ENCODE data around the gene HHAT. TPM values are rescaled to one million over a fixed set of nuclear protein-coding genes. Genes with fewer than 3 reads are reported as not detected.

The HHAT gene
- total and polyA plus RNA-seq, 2 of the 13 experiments (the other 11 are each of a cell fraction or from before 2014, with no cell fraction given), result 2.6 to 4.9 TPM

DNA sequence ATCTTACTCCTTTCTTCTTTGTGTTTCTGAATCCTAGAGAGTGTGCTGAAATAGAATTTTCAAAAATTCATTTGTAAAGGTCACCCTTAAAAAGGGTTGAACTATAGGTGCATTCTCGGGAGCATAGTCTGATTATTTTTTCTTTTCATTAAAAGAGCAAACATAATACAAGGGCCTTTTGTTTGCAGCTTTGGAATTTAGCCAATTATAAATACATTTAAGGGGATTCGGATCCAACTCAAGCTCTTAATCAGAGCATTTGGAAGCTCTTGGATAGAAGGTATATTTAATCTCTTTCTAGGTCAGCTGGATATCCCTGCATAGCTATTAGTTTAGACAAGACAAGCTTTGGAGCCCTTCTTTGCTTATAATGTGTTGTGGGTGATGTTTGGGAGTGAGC, 321.7 kb downstream of the HHAT start (continued):
- TF ChIP-seq, protein P1, sequence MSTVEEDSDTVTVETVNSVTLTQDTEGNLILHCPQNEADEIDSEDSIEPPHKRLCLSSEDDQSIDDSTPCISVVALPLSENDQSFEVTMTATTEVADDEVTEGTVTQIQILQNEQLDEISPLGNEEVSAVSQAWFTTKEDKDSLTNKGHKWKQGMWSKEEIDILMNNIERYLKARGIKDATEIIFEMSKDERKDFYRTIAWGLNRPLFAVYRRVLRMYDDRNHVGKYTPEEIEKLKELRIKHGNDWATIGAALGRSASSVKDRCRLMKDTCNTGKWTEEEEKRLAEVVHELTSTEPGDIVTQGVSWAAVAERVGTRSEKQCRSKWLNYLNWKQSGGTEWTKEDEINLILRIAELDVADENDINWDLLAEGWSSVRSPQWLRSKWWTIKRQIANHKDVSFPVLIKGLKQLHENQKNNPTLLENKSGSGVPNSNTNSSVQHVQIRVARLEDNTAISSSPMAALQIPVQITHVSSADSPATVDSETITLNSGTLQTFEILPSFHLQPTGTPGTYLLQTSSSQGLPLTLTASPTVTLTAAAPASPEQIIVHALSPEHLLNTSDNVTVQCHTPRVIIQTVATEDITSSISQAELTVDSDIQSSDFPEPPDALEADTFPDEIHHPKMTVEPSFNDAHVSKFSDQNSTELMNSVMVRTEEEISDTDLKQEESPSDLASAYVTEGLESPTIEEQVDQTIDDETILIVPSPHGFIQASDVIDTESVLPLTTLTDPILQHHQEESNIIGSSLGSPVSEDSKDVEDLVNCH (CRISPR knock-in tag; IDR thresholded peaks at IDR 0.05), result no peak

DNA sequence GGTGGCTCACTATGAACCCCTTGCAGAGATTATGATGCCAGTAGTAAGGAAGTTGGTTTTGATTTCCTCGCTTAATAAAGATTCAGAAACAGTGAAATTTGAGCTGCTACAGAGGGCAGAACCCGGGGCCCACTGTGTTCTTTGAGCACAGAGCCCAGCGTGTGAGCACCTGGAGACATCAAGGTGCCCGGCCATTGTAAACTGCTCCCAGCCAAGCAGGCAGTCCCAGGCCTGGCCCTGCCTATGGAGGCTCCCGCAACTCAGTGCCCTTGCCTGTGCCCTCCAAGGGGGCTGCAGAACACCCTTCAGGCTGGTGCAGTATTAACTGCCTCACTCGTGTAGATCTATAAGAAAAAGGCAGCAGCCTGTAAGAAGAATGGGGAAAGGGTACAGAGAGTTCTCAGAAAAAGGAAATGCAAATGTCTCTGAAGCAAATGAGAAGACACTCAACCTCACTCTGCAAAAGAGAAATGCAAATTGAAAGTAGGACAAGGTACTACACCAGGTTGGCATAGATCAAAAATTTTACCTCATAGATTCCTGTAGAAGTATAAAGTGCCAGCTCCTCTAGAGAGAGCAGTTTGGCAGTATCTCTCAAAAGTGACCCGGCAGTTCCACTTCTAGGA, 323.7 kb downstream of the HHAT start:
- Histone ChIP-seq H3K4me2 (ENCODE audit: low read depth, low read length) (no peak overlapping the region), H3K9me3 (ENCODE audit: low read length) (peaks cover 7% of the 10 kb centered on the region; the same call in 1 of the 2 replicates), H3K4me1 (ENCODE audit: insufficient read depth, low read length) (peaks cover 15% of the 10 kb centered on the region), H3K79me2 (ENCODE audit: insufficient read depth, low read length) (no peaks in the 10 kb centered on the region), H3K4me3 (replicated peaks in 1 of 3; ENCODE audit: insufficient read depth in 1 of 3, low read depth in 2 of 3, low read length in 3 of 3) (no peak overlapping the region), H4K20me1 (ENCODE audit: insufficient read depth, low read length) (no peaks in the 10 kb centered on the region), H3K27ac (ENCODE audit: extremely low read length, insufficient read depth, low read length) (no peak overlapping the region), H3K36me3 (replicated peaks in 1 of 2; ENCODE audit: control insufficient read depth in 1 of 2, insufficient read depth in 2 of 2, low read length in 2 of 2) (no peaks in the 10 kb centered on the region), H3K9ac (ENCODE audit: insufficient read depth, low read depth, low read length) (no peak overlapping the region), H3K27me3 (ENCODE audit: control insufficient read depth in 1 of 2, insufficient read depth in 2 of 2, low read length in 2 of 2) (no peaks in the 10 kb centered on the region), H2AFZ (ENCODE audit: low read length) (no peak overlapping the region)
- no peak for FAIRE-seq
- 34% methylated on average over 6 of the region's 7 CpGs for WGBS (ENCODE audit: low lambda C conversion rate)
- DNase-seq (ENCODE audit: low spot score), result no peak
- no TSS peak for BruUV-seq (replicated peaks)
- no peak for TF ChIP-seq ZSCAN31 (CRISPR knock-in tag; IDR thresholded peaks at IDR 0.05; ENCODE audit: low read depth)
- TF ChIP-seq NCOA5 (CRISPR knock-in tag; IDR thresholded peaks at IDR 0.05), result no peak
- TF ChIP-seq KLF15 (CRISPR knock-in tag; IDR thresholded peaks at IDR 0.05; ENCODE audit: borderline replicate concordance), result no peak
- TF ChIP-seq PHF20 (CRISPR knock-in tag; IDR thresholded peaks at IDR 0.05), result no peak
- no peak for TF ChIP-seq ZNF510 (CRISPR knock-in tag; IDR thresholded peaks at IDR 0.05; ENCODE audit: low read depth)
- TF ChIP-seq GABPA (IDR thresholded peaks at IDR 0.05; ENCODE audit: low read depth, low read length), result no peak
- TF ChIP-seq GABPA (CRISPR knock-in tag; IDR thresholded peaks at IDR 0.05; ENCODE audit: low read depth), result no peak
- TF ChIP-seq MTF2 (CRISPR knock-in tag; IDR thresholded peaks at IDR 0.05; ENCODE audit: borderline replicate concordance), result no peak
- TF ChIP-seq ZNF598 (CRISPR knock-in tag; IDR thresholded peaks at IDR 0.05; ENCODE audit: borderline replicate concordance), result no peak
- TF ChIP-seq, protein P2, sequence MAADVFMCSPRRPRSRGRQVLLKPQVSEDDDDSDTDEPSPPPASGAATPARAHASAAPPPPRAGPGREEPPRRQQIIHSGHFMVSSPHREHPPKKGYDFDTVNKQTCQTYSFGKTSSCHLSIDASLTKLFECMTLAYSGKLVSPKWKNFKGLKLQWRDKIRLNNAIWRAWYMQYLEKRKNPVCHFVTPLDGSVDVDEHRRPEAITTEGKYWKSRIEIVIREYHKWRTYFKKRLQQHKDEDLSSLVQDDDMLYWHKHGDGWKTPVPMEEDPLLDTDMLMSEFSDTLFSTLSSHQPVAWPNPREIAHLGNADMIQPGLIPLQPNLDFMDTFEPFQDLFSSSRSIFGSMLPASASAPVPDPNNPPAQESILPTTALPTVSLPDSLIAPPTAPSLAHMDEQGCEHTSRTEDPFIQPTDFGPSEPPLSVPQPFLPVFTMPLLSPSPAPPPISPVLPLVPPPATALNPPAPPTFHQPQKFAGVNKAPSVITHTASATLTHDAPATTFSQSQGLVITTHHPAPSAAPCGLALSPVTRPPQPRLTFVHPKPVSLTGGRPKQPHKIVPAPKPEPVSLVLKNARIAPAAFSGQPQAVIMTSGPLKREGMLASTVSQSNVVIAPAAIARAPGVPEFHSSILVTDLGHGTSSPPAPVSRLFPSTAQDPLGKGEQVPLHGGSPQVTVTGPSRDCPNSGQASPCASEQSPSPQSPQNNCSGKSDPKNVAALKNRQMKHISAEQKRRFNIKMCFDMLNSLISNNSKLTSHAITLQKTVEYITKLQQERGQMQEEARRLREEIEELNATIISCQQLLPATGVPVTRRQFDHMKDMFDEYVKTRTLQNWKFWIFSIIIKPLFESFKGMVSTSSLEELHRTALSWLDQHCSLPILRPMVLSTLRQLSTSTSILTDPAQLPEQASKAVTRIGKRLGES (CRISPR knock-in tag; IDR thresholded peaks at IDR 0.05; ENCODE audit: borderline replicate concordance), result no peak
- no peak for TF ChIP-seq ZNF674 (CRISPR knock-in tag; IDR thresholded peaks at IDR 0.05; ENCODE audit: low read depth)
- TF ChIP-seq, protein P3, sequence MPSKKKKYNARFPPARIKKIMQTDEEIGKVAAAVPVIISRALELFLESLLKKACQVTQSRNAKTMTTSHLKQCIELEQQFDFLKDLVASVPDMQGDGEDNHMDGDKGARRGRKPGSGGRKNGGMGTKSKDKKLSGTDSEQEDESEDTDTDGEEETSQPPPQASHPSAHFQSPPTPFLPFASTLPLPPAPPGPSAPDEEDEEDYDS (CRISPR knock-in tag; IDR thresholded peaks at IDR 0.05), result no peak
- intact Hi-C loops (cut with micrococcal nuclease; ENCODE audit: unreplicated experiment), result no loop called here
- ChIA-PET POLR2A (no interaction called here), CTCF (ENCODE audit: low intra/inter-chr PET ratio, low total read pairs) (no interaction called here)
- in situ Hi-C loops (cut with HindIII; ENCODE audit: extremely low pct_ligation_motif_present, low pct_unique_long_range_greater_than_20kb), result no loop called here
- no peak for ATAC-seq
